NCI-H524 (cell line): ENCODE data around the gene ZC3H6.
"Not testable (repeated sequence)": the region's sequence is repeated elsewhere in the genome, so short reads cannot be mapped to it uniquely, and the experiment has no call there.

ENCODE experiments used
- DNase-seq, 2 experiments: peaks; one replicate each; lab custom pipeline; 2025; lab: John Stamatoyannopoulos, UW

ZC3H6 gene

DNA sequence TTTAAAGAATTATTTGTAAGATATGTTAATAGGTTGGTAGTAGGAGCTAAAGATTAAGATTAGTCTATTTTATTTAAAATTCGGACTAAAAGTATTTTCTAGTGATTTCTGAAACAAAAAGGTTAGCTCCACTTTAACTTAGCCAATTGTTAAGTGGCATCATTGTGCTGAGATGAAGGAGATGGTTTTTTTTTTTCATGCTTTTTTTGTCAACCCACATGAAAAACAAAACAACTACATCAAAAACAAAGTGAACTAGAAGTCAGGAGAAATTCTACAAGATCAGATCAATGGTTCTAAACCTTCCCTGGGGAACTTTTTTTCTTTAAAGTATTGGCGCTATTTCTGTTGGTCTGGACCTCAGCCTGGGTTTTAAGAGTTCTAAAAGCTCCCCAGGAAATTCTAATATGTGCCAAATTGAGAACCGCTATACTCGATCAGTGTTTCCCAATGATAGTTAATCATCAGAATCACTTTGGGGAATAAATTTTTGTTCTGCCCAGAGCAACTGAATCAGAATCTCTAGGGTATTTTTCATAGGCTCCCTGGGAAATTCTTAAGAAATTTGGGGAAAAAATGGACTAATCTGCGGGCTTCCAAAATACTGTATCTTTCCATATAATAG is 2.3 kb downstream of the ZC3H6 start:
- DNase-seq: no peak

DNA sequence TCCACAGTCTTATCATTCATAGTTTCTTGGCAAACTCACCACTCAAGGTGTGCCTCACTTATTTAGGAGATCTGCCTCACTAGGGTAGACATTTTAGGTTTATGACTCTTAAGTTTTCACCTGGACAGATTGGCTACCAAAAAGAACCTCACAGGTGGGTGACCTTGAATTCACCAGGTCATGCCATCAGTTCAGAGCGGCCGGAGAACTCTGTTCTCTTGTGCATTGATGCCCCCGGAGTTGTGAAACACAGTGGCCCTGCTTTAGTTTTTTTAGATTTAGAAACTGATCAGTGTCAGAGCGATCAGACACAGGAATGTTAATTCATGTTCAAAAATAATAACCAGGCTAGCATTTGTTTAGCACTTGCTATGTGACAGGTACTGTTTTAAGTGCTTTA is 6.7 kb downstream of the ZC3H6 start:
- not testable (repeated sequence) for DNase-seq

DNA sequence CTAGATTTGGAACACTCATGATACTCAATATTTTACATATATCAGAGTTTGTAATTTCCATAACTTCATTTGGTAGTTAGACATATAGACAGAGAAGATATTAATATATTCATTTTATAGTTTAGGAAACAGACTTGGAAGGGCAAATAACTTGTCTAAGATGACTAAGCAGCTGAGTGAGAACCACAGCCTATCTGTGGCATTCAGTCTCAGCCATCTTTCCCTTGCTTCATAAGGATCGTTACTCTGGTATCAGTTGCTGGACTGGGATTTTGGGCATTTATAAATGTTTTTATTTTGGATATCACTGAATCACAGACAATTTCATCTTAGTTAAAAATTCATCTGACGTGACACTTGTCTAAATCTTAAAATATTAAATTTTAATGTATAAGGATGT is 8.1 kb downstream of the ZC3H6 start:
- not testable (repeated sequence) for DNase-seq

DNA sequence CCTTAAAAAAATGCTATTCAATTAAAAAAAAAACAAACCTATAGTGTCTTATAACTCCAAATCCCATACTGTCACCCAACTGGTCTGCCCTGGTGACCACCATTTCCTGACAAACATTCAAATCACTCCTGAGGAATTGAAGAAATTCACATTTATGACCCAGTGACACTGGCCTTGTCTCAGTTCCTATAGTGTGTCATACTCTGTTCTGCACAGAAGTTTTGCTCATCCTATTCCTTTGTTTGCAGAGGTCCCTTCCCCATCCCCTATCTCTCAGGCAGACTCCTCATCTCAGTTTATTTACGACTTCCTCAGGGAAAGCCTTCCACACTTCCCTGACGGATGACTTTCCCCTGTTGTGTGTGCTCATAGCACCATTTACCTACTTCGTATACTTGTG is 14.7 kb downstream of the ZC3H6 start:
- DNase-seq: no peak

DNA sequence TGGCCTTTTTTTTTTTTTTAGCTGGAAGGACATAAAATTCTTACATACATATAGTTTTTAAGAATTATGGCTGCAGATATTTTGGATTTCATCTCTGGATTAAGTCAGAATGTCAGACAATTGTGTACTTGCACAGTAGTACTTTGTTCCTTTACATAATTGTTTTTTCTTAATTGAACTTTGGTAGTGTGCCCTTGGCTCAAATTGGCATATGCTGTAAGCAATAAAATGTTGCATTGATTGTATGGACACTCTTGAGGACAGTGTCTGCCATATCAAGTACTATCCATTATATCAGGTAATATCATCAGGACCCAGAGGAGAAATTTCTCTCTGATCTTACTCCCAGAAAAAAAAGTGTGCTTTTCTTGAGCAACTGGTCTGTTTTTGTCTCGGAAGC is 15.3 kb downstream of the ZC3H6 start:
- no peak for DNase-seq

DNA sequence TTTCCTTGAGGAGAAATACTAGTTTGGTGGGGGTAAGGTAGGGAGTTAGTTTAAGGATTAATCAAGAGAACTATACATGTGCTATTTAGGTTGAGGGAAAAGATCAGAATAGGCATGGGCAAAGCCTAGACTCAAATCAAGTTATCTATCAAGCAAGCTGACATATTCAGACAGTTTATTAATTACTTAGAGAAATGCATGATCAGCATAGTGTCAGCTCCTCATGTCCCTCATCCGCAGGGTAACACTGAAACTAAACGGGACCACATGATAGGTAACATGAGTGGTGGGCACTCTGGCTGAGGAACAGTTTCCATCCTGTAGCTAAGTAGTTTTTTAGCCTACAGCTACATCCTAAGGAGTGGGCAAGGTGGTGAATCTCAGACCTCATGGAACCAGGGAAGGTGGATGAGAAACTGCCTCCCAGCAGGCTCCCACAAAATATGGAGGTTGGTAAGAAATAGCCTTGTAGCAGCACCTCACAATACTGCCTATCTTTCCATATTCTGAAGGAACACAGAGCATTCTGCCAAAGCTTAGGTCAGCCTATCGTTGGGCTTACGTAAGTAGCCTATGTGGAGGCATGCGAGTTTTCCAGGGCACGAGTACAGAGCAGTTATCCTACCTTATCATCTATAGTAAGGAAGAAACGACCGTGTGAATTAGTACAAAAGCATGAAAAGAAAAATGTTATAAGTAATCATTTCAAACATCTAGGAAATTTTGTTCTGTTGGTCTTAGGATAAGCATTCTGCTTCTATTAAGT is 18.4 kb downstream of the ZC3H6 start:
- DNase-seq: no peak

DNA sequence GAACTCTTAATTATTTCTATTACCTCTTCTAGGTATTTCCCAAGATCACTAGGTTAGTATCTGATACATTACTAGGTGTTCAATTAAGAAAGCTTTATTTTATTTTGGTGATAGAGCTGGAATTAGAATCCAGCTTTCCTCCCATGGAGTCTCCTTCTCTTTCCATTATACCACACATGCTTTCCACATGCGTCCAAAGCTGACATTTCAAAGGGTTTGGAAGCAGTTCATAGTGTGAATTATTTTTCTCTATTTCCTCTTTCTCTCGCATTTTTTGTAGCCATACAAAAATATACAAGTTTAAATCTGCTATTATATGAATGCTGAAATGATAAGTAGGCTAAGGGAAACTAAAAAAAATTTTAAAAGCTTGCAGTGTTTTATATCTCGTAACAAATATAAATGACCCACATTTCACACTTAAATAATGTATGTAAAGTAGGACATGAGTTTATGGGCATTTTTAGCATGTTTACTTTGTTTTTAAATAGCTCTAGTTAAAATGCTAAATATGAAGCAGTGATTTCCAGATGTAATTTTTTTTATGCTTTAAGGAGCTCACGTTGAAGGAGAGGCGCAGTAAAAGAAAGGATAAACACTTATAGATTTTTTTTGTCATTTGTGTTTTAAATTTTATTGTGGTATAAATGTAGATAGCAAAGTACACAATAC is 20.1 kb downstream of the ZC3H6 start:
- DNase-seq: no peak

DNA sequence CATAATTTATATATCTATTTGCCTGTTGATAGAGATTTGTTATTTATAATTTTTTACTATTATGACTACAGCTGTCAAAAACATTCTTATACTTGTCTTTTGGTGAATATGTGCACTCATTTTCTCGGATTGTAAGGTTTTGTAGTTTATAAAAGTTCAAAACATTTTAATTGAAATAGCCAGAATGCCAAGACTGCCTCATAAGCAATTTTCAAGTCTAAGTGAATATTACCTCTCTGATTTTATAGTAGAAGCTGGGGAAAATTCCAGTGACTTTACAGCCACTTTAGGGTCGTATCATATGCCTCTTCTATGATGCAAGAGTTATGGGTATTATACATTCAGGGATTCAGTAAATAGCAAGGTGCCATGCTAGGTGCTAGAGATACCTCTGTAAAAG is 21.0 kb downstream of the ZC3H6 start:
- no peak for DNase-seq

DNA sequence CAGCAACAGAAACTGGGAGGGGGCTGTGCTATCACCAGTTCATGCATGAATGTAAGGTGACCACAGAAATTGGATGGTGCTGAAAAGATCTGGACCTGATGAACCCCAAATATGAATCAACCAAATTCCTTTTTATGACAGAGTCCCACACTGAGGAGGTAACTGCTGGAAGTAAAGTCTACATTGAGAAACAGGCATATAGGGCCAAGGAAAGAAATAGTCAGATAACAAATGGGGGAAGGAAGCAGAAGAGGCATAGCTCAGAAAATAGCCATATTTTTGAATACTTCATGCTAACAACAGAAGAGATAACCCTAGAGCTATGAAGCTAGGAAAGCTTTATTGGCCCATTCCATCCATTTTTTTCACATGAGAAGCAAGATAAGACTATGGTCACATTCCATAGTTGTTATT is 25.8 kb downstream of the ZC3H6 start:
- DNase-seq: no peak

DNA sequence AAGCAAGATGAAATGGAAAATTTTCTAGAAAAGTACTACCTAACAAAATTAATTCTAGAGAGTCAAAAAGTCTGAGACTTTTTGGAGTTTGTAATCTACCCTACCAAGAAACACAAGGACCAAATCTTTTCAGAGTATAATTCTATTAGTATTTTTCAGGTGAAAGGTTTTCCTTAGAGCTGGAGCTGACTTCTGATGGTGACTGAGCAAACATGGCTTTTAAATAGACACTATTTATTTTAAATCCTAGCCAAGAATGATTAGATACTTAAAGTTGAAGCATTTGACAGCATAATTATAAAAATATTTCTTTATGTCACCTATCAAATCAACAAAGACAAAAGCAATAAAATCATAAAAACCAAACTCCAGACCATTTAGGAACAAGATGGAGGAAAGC is 26.6 kb downstream of the ZC3H6 start:
- DNase-seq: no peak

DNA sequence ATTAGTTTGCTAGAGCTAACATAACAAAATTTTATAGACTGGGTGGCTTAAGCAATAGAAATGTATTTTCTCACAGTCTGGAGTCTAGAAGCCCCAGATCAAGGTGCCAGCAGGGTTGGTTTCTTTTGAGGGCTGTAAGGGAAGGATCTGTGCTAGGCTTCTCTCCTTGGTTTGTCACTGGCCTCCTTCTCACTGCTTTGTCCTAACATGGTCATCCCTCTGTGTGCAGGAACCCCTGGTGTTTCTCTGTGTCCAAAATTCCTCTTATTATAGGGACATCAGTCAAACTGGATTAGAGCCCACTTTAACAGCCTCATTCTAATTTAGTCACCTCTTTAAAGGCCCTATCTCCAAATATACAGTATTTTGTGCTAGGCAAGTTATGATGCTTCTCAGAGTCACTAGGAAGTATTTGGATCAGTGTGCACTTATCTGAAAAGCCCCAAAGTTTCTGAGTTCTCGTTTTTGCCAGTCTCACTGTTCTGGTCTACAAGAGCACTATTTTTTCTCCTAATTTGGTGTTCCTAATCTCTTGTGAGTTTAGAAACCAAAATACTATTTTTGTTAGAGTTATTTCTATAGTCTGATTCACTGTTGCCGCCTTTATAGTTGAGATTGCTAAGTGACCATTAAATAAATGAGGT is 29.0 kb downstream of the ZC3H6 start:
- DNase-seq: no peak

DNA sequence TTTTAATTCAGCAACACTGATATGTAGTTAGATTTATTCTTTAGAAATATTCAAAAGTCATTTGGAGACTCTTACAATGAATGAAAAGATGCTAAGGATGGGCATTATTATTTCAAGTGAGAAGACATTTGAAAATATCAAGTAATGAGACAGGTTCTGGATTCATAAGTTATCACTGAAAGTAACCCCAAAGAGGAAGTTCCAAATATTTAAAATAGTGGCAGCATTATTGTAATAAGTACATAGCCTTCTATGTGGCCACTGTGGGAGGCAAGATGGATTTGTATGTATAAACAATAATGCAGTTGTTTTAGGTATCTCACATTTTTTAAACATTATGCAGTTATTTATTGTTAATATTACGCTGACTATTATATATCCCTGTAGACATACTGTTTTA is 29.7 kb downstream of the ZC3H6 start:
- DNase-seq: no peak

DNA sequence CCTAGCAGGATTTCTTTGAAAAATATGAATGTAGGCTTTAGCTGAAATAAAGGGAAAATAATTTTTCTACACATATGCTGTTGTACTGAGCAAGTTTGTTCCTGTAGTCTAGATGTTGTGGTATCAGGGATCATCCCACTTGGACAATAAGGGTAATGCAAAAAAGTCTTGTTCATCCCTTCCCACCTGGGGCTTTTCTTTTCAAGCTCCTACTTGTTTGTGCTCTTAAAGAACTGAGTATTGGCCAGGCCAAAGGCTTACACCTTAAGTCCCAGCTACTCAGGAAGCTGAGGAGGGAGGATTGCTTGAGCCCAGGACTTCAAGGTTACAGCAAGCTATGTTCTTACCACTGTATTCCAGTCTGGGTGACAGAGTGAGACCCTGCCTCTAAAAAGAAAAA is 35.5 kb downstream of the ZC3H6 start:
- no peak for DNase-seq

DNA sequence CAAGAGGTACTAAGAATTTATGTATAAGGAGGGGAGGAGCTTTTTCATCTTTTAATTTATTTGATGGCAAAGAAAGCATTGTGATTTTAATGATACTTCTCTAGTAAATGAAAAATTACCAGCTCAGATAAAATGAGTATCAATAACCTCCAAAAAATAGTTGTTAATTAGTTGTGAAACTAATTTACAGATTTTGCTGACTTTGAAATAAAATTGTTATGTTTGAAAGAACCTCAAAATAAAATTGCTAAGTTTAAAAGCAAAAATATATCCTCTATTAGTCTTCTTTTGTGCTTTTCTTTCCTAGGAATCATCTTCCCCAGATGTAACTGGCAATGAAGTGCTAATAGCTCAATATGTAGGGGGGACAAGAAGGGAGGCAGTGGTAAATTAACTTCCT is 36.5 kb downstream of the ZC3H6 start:
- no peak for DNase-seq

DNA sequence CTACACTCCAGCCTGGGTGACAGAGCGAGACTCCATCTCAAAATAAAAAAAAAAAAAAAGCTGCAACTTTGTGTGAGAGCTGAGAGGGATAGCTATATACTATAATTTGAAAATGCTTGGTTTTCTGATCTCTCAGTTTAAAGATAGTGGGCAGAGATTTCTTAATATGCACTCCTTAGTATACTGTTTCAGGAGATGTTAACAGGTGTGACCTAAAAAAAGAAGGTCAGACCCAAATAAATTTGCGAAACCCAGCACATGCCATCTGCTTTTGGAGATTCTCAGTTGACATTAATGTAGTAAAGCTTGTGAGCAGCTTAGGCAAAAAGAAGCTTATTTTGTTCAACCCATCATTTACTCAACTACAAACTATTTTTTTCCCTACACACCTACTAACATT is 37.4 kb downstream of the ZC3H6 start:
- no peak for DNase-seq

DNA sequence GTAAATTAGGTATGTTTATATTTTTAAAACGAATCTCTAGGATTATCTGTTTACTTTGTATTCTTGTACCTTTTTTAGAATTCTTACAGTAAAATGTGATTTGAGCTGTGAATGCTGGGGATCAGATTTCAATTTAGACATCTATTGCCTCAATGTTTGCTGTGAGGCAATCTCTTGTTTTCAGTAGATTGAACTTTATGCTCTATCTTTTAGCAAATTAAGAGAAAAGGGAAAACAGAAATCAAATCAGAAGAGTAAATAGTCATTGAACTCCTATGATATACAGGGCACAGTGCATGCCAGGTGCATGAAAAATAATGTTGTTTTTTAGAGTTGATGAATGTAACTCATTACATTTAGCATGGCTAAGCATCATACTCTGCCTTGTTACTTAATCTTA is 39.5 kb downstream of the ZC3H6 start:
- DNase-seq: no peak

DNA sequence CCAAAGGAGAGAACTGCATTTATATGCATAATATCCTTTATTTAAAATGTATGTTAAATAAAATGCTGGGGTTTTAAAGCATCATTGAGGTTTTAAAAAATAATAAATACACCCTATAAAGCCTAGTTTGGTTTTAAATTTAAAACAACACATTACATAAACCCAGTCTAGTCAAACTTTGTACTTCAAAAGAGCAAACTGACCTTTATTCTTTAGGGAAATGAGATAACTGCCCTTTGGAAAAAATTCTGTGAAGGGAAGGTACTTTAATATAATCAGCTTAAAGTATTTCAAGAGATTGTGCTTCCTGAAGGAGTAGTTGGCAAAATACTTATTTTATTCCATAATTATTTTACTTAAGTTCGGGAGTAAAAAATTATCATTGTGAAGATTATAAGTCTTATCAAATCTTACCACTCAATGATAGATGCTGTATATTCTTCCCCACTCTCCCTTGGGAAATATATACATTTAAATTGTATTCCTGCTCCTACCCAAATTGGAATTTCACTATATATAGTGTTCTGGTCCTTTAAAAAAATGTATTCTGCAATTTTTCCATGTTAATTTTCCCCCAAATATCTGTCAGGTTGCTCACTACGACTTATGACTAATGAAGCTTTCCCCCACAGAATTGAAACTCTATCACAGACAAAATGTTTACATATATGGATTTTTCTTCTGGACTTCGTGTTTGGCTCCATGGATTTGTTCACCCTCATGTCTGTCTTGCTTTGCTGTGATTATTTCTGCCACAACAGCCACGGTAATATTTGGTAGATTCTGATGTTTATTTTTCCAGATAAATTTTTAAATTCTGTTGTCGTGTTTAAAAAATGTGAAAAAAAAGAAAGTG is 42.1 kb downstream of the ZC3H6 start:
- DNase-seq: no peak

DNA sequence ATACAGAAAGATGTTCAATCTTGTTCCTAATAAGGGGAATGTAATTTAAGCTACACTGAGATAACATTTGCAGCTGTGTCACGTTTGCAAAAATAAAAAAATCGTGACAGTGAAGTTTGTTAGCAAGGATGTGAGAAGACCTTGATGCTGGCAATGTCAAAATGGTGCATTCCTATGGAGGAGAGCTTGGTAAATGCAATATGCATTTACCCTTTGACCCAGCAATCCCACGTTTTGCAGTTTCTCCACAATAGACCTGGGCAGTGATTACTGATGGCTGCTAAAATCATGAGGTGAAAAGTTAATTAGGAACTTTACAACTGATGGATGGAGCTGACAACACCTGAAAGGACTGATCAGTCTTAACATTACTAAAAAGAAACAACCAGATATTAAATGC is 43.1 kb downstream of the ZC3H6 start:
- no peak for DNase-seq

DNA sequence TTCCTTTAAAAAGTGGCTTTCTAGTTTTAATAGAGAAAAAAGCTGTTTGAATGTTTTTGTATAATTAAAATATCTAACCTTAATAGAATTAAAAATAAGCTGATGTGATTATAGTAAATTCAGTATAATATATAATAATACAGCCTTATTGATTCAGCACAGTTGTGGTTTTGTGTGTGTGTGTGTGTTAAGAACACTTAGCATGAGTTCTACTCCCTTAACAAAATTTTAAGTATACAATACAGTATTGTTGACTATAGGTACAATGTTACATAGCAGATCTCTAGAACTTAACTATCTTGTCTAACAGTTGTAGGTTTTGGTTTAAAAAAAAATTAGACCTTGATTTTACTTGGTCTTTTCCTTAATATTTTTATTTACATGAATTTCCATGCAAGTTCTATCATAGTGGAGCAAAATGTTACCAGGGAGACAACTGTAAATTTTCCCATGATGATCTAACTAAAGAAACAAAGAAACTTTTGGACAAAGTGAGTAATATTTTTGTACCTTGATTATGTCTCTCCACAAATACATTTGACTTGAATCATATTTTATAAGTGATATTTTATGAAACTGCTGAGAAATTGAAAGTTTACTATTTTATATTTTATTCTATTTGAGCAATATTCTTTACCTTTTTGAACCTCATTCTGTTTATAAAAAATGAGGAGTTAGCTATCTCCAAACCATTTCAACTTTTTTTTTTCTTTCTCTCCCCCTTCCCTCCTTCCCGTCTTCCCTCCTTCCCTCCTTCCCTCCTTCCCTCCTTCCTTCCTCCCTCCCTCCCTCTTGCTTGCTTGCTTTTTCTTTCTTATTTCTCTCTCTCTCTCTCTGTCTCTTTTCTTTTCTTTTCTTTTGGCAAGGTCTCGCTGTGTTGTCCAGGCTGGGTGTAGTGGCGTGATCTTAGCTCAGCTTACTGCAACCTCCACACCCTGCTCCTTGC is 46.3 kb downstream of the ZC3H6 start:
- no peak for DNase-seq

DNA sequence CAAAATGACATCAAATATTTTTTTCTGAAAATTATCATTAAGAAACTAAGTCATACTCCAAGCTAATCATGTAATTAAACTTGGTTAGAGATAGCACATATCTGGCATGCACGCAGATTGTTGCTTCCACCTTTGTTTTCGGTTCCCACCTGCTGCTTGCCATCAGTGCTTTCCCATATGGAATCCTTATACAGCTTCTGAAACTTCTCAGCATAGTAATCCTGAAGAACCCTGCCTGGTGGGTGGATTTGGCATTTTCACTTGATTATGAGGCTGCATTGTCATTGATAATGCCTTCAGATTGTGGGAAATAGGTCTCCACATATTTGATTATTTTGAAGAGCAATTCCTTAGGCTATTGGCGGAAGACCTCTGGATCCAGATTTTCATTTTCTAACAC is 47.5 kb downstream of the ZC3H6 start:
- no peak for DNase-seq
